Measurements from ENCODE around the gene EFNA4.

DNA sequence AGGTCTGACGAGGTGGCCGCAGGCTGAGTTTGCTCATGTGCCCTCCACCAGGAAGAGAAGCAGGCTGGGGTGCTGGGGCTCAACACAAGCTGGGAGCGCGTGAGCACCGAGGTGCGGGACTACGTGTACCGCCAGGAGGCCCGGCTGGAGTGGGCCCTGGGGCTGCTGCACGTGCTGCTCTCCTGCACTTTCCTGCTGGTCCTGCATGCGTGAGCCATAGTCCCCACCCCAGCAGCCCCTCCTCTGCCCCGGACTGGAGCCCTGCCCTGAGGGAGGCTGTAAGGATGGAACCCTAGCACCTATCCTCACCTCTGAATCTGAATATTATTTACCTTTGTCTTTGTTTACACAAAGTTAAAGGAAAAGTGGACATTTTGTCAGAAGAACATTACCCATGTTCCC, 20.2 kb upstream of the EFNA4 start:
- TF ChIP-seq, protein P1, sequence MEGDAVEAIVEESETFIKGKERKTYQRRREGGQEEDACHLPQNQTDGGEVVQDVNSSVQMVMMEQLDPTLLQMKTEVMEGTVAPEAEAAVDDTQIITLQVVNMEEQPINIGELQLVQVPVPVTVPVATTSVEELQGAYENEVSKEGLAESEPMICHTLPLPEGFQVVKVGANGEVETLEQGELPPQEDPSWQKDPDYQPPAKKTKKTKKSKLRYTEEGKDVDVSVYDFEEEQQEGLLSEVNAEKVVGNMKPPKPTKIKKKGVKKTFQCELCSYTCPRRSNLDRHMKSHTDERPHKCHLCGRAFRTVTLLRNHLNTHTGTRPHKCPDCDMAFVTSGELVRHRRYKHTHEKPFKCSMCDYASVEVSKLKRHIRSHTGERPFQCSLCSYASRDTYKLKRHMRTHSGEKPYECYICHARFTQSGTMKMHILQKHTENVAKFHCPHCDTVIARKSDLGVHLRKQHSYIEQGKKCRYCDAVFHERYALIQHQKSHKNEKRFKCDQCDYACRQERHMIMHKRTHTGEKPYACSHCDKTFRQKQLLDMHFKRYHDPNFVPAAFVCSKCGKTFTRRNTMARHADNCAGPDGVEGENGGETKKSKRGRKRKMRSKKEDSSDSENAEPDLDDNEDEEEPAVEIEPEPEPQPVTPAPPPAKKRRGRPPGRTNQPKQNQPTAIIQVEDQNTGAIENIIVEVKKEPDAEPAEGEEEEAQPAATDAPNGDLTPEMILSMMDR (IDR thresholded peaks at IDR 0.05): no peak
- TF ChIP-seq POLR2A (IDR thresholded peaks at IDR 0.05) (no peak), EP300 (IDR thresholded peaks at IDR 0.05) (no peak)

Data from suprapubic skin (tissue), 3 donors.